ENCODE measurements around the gene SLC29A4. TPM values are rescaled to one million over a fixed set of nuclear protein-coding genes. Genes with fewer than 3 reads are reported as not detected.

Gene SLC29A4
- total RNA-seq, 1 donor from 2014 or later, result 8.2 TPM

GRCh38 chr7:5345671-5346070 is 62.9 kb downstream of the SLC29A4 start:
- H3K4me3 ChIP-seq (ENCODE audit: low read depth, low read length), result no peak overlapping the region
- no peak for DNase-seq (ENCODE audit: low read depth)
- no peak for TF ChIP-seq CTCF (conservative IDR thresholded peaks at IDR 0.05; ENCODE audit: low read depth, low read length)

- no peak overlapping the region for H3K4me3 ChIP-seq (ENCODE audit: low read depth, low read length)
- no peak for DNase-seq (ENCODE audit: low read depth)
- no peak for TF ChIP-seq CTCF (conservative IDR thresholded peaks at IDR 0.05; ENCODE audit: low read depth, low read length)
Measured at GRCh38 chr7:5348134-5349004, 65.6 kb downstream of the SLC29A4 start.

- no peak for DNase-seq (ENCODE audit: low read depth)
- no peak overlapping the region for H3K4me3 ChIP-seq (ENCODE audit: low read depth, low read length)
- no peak for TF ChIP-seq CTCF (conservative IDR thresholded peaks at IDR 0.05; ENCODE audit: low read depth, low read length)
Measured at GRCh38 chr7:5349005-5349380, 66.2 kb downstream of the SLC29A4 start.

- no peak for TF ChIP-seq CTCF (conservative IDR thresholded peaks at IDR 0.05; ENCODE audit: low read depth, low read length)
- no peak overlapping the region for H3K4me3 ChIP-seq (ENCODE audit: low read depth, low read length)
- no peak for DNase-seq (ENCODE audit: low read depth)
Measured at GRCh38 chr7:5349437-5350173, 66.9 kb downstream of the SLC29A4 start.

DNA sequence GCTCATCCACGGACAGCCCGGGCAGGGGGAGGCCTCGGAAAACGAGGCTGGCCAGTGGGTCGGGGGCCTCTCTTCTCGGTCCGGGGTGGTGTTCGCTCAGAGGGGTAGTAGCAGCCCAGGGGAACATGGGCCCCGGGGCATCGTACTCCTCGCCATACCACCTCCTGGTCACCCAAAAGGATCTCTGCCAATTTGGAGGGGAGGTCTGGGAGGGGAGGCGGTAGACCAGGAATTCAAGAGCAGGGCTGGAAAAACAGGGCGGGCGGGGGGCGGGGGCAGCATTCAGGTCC is 67.4 kb downstream of the SLC29A4 start:
- no peak for DNase-seq (ENCODE audit: low read depth)
- no peak for TF ChIP-seq CTCF (conservative IDR thresholded peaks at IDR 0.05; ENCODE audit: low read depth, low read length)
- no peak overlapping the region for H3K4me3 ChIP-seq (ENCODE audit: low read depth, low read length)

DNA sequence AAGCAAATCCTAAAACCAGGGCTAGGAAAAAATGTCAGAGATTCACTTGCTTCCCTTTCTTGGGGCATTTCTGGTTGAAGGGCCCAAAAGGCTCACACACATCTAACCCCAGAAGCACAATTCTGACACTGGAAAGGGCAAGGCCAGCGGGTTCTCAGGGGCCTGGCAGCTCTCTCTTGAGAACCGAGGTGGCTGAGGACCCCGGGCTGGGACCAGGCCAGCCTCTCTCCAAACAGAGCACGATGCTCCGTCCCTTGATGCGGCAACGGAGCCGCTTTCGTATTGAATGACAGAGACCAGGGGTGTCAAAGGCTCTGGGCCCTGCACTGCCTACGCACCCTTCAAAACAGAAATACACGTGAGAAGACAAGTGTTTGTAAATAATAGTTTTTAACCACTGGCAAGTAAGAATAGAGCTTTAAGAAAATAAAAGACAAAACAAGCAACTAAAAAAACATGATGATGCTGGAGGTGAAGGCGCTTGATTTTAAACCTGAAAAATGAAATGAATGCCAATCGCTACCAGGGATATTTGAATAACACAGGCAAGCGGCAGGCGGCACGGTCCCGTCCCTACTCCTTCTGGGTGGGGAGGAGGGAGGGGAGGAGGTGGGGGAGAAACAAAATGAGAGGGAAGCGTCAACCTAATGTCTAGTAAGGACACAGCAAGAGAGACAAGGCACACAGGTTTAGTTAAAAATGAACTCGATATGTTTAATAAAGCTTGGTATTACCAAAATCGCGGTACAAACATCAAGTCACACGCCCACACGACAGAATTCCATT is 68.0 kb downstream of the SLC29A4 start:
- no peak for DNase-seq (ENCODE audit: low read depth)
- TF ChIP-seq CTCF (conservative IDR thresholded peaks at IDR 0.05; ENCODE audit: low read depth, low read length), result no peak
- no peak overlapping the region for H3K4me3 ChIP-seq (ENCODE audit: low read depth, low read length)
